HL-60 (cell line): ENCODE measurements around the gene PTPRN2.

Experiments used
- CTCF ChIP-seq: IDR thresholded peaks from one replicate; pipeline ENCODE4 v1.5.1; 2011; ENCODE audit warnings: low read length, control low read depth, inconsistent platforms; ENCODE audit not compliant: insufficient read depth
- GABPA ChIP-seq: IDR thresholded peaks from 2 replicates; pipeline ENCODE4 v1.6.1; 2012; ENCODE audit warnings: low read depth
- POLR2AphosphoS5 ChIP-seq: IDR thresholded peaks from 2 replicates; pipeline ENCODE4 v1.6.1; 2012; ENCODE audit warnings: low read depth
- REST ChIP-seq: IDR thresholded peaks from 2 replicates; pipeline ENCODE4 v1.6.1; 2012; ENCODE audit warnings: low read depth; ENCODE audit not compliant: insufficient replicate concordance

GRCh38 chr7:157561523-157561785 lies 1026.2 kb downstream of the PTPRN2 start:
- no peak for TF ChIP-seq CTCF
- TF ChIP-seq REST = no peak
- no peak for TF ChIP-seq POLR2AphosphoS5
- no peak for TF ChIP-seq GABPA
